ENCODE results near the gene C2orf69. TPM values are rescaled to one million over a fixed set of nuclear protein-coding genes. Genes with fewer than 3 reads are reported as not detected.

Gene C2orf69
- total and polyA plus RNA-seq, 2 experiments from 2014 or later, result 33.4 to 39.2 TPM

- TF ChIP-seq REST (IDR thresholded peaks at IDR 0.05; ENCODE audit: unreplicated experiment), result no peak
- no peak for TF ChIP-seq EZH2phosphoT487 (IDR thresholded peaks at IDR 0.05; ENCODE audit: unreplicated experiment)
- no peak for TF ChIP-seq STAT1 (IDR thresholded peaks at IDR 0.05; ENCODE audit: unreplicated experiment)
- TF ChIP-seq CTCF (conservative IDR thresholded peaks at IDR 0.05; ENCODE audit: low read depth in 2 of 2), result no peak
- no peak for TF ChIP-seq POLR2AphosphoS5 (IDR thresholded peaks at IDR 0.05; ENCODE audit: low read depth)
- TF ChIP-seq NANOG (IDR thresholded peaks at IDR 0.05; ENCODE audit: borderline replicate concordance), result no peak
- TF ChIP-seq EZH2 (IDR thresholded peaks at IDR 0.05; ENCODE audit: low read depth, unreplicated experiment), result no peak
- TF ChIP-seq ZNF114 (CRISPR knock-in tag; IDR thresholded peaks at IDR 0.05), result no peak
- TF ChIP-seq JUNB (IDR thresholded peaks at IDR 0.05; ENCODE audit: unreplicated experiment), result no peak
- no peak for TF ChIP-seq ETS1 (IDR thresholded peaks at IDR 0.05)
- TF ChIP-seq ZNF331 (CRISPR knock-in tag; IDR thresholded peaks at IDR 0.05; ENCODE audit: low read depth), result no peak
- H3K4me3 Mint-ChIP-seq, result no peak overlapping the region
- no peaks in the 10 kb centered on the region for H3K9me3 Mint-ChIP-seq
- Histone ChIP-seq H3K27me3 (ENCODE audit: insufficient read depth) (no peaks in the 10 kb centered on the region), H3F3A (replicated peaks; ENCODE audit: low read depth) (no peaks in the 10 kb centered on the region), H3K36me3 (ENCODE audit: insufficient read depth) (peaks cover 32% of the 10 kb centered on the region), H3K4me1 (ENCODE audit: insufficient read depth) (no peaks in the 10 kb centered on the region), H3K27ac (ENCODE audit: low read depth) (no peak overlapping the region), H2AFZ (no peak overlapping the region), H3K4me2 (no peak overlapping the region), H3K4me3 (no peak overlapping the region), H3K9me2 (ENCODE audit: insufficient read depth) (no peaks in the 10 kb centered on the region), H3K79me2 (replicated peaks; ENCODE audit: insufficient read depth) (no peaks in the 10 kb centered on the region), H4K20me1 (replicated peaks; ENCODE audit: insufficient read depth) (no peaks in the 10 kb centered on the region)
- no peak for DNase-seq (ENCODE audit: low spot score)
- ATAC-seq, result no peak
- no peak overlapping the region for H3K27ac Mint-ChIP-seq
- no peaks in the 10 kb centered on the region for H3K27me3 Mint-ChIP-seq (ENCODE audit: insufficient read depth, low read depth, poor library complexity)
- no peaks in the 10 kb centered on the region for H3K4me1 Mint-ChIP-seq
- H3K36me3 Mint-ChIP-seq (ENCODE audit: low read depth), result peaks cover 23% of the 10 kb centered on the region
These were observed 55.9 kb downstream of the C2orf69 start for GRCh38 chr2:199966976-199967375.

All from GM23338 (cell line).